ENCODE measurements around the gene CLTA.
A peak's percentile ranks its signal among the peaks of the same experiment; 100 is the strongest.
"Not testable (repeated sequence)": the region's sequence is repeated elsewhere in the genome, so short reads cannot be mapped to it uniquely, and the experiment has no call there.

CLTA gene

DNA sequence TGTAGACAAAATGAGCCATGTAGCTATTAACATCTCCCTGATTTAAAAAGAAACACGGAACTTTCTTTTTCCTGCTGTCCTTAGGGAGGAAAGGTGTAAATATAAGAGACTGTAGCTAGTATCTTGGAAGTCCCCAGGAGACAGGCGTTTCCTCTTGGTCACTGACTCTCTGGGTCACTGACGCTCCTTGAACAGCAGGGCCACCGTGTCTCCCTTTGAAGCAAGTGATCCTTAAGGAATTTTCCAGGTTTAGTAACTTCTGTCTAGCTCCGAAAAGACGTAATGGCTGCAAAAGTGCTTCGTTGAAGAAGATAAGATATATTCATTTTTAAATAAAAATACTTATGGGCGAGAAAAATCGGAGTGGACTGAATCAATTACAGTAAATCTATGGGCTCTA is 745 bp upstream of the CLTA start:
- peak; percentile 26 for DNase-seq (ENCODE audit: low read depth, low spot score)

DNA sequence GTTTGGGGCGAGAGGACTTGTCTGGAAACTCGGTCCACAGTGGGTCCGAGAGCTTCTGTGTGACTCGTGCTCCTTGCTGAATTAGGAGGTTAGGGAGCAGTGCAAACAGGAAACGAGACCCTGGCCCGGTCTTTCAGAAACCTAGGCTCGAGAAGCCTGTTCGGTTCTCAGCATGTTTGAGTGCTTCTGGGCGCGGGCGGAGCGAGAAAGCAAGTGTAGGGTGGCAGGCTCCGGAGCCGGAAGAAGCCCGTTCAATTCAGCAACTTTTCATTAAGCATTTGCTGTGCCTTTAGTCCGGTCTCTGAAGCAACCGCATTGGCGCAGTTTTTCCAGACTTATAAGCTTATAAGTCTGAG is 547 bp downstream of the CLTA start:
- DNase-seq (ENCODE audit: low read depth, low spot score), result peak; percentile 51

- no peak for DNase-seq (ENCODE audit: low read depth, low spot score)
These were observed 965 bp downstream of the CLTA start for GRCh38 chr9:36191686-36192085.

DNA sequence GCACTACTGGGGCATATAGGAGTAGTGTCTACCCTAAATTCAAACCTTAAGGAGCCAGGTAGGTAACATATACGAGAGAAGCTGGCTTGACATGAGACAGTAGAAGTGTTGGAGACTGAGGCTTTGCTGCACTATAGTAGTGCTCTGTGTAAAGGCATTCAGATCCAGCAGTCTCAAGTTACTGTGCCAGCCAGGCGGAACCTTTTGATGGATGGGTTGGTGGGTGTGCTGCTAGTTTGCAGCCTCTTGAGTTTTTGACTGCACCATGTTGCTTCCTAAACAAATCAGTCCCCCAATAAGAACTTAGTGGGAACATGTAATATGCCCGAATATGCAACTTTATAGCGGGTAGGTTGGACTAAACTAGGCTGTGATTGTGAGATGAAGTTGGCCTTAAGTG is 1.5 kb downstream of the CLTA start:
- peak; percentile 28 for DNase-seq (ENCODE audit: low read depth, low spot score)

GRCh38 chr9:36193023-36193422 is 2.3 kb downstream of the CLTA start:
- DNase-seq (ENCODE audit: low read depth, low spot score), result no peak

DNA sequence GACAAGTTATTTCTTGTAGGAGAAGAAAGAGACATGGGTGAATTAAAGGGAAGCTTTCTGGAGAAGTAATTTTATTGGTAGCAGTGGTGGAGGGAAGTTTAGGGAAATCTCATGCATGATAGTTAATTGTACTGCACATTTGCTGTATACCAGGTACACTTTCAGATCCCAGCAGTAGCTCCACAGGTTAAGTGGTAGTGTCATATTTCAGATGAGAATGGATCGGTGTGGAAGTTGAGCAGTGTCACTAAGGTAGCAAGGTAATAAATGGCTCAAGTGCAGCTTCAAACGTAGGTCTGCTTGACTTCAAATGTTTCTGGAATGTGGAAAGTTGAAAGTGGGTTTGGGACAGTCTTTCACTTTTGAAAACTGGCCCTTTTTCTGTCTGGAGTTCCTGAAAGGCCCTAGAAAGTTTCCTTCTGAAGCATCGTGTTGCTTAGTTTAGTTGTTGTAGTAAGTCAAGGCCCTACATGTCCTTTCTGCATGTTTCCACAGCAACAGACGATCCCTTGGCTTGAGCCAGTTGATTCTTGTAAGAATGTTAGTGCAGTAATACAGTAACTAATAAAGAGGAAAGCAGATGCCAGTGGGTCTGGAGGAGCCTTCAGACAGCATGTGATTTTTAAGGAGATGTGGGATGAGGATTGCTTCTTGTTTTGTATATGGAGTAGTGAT is 3.7 kb downstream of the CLTA start:
- DNase-seq (ENCODE audit: low read depth, low spot score), result peak; percentile 31

DNA sequence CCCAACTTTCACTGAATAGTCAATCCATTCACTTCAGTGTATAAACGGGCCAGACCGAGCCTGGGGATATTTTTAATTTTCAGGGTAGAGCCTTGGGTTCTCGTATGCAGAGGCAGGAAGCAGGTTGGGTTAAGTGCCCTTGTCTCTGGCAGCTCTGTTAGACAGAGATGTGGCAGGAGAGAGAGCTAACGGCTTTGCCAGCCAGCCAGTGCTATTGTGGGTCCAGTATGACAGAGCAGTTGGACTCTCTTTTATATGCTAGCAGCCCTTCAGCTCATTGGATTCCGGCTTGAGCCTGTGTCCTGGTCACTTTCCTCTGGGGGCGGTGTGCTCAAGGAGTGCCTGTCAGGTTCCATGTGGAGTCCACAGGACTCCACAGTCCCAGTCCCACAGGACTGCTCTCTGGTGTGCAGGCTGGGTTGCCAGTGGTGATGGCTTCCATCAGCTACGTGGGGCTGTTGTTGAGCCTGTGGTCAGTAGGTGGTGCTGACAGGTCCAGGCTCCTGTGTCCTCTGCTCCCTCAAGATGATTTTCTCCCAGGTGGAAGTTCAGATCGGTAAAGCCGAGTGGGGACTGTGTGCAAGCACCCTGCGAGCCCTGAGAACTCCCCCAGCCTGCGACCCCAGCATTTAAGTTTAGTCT is 14.3 kb downstream of the CLTA start:
- peak; percentile 35 for DNase-seq (ENCODE audit: low read depth, low spot score)

- peak; percentile 56 for DNase-seq (ENCODE audit: low read depth, low spot score)
These were observed 16.3 kb downstream of the CLTA start for GRCh38 chr9:36207016-36207415.

DNA sequence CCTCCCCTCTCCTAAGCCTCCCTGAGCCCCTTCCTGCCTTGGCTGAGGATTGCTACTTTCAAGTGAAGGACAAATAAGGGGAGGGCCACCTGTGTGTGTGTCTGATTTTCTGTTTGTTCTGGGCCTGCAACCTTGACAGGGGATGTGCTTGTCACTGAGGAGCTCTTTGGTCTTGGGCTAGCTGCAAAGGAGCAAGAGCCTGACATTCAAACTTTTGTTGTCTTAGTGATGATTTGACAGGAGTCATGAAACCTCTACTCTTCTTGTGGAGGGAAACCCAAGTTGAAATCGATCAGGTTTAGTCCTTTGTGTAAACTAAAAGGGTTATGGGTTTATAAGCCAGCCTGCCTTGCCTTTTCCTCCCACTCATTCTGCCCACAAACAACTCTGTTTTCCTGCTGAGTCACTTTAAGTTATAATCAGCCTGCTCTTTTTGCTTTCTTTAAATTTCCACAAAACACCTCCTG is 16.9 kb downstream of the CLTA start:
- DNase-seq (ENCODE audit: low read depth, low spot score), result peak; percentile 52

GRCh38 chr9:36208521-36209253 is 18.0 kb downstream of the CLTA start:
- no peak for DNase-seq (ENCODE audit: low read depth, low spot score)

- DNase-seq (ENCODE audit: low read depth, low spot score), result peak; percentile 16
These were observed 20.0 kb downstream of the CLTA start for GRCh38 chr9:36210722-36211121.

DNA sequence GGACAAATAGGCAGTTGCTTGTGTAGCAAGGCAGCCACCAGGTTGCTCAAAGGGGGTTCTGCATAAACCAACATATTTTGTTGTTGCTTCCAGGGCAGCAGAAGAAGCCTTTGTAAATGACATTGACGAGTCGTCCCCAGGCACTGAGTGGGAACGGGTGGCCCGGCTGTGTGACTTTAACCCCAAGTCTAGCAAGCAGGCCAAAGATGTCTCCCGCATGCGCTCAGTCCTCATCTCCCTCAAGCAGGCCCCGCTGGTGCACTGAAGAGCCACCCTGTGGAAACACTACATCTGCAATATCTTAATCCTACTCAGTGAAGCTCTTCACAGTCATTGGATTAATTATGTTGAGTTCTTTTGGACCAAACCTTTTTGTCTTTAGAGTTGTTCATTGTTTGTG is 20.8 kb downstream of the CLTA start:
- no peak for DNase-seq (ENCODE audit: low read depth, low spot score)

DNA sequence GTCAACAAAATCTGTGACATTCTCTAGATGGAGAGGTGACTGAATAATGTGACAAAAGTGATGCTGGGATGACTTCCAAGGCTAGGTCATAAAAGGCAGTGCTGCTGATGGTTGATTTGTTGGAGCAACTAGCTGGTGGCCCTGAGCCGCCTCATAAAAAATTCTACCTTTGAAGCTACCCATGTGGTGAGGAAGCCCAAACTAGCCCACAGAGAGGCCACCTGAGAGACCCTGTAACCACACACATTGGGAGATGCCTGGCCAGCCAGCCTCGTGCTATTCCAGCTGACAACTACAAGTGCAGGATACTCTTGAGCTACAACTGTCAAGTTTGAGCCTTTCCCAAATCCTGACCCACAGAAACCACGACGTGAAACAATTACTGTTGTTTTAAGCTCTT is 22.7 kb downstream of the CLTA start:
- DNase-seq (ENCODE audit: low read depth, low spot score), result no peak

GRCh38 chr9:36213989-36214388 is 23.3 kb downstream of the CLTA start:
- no peak for DNase-seq (ENCODE audit: low read depth, low spot score)

DNA sequence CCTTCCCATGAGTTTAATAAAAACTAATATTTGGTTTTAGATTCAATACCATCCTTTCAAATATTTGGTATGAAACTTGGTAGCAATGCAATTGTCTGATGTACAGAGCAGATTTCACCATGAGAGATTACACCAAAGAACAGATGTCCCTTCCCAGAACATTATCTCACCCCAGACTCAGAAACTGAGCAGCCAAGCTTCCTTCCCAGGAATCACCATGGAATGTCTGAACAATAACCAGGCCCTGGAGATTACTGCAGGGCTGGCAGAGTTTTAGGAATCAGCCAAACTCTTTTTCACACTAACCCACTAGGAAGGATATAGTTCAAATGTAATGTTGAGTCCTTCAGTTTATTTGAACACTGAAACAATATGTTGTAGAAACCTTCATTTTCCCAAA is 23.9 kb downstream of the CLTA start:
- DNase-seq (ENCODE audit: low read depth, low spot score), result peak; percentile 52

GRCh38 chr9:36217256-36217968 is 26.7 kb downstream of the CLTA start:
- DNase-seq (ENCODE audit: low read depth, low spot score), result no peak

DNA sequence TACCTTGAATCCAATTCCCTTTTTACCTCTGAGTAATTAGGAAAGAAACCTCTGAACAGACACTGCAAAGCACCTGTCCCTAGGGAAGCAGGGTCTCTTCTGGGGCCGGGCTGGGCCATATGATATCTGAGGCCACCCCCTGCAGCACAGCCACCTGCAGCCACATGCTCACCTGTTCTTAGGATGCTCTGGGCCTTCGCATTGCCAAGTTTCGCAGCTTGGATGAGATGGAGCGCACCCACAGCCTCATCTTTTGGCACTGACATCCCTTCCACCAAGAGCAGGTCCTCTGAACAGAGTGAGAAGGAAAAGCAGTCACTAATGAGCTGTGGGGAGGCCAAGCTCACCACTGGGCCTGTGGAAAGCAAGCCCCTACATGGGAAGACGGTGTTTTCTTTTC is 27.3 kb downstream of the CLTA start:
- no peak for DNase-seq (ENCODE audit: low read depth, low spot score)

DNA sequence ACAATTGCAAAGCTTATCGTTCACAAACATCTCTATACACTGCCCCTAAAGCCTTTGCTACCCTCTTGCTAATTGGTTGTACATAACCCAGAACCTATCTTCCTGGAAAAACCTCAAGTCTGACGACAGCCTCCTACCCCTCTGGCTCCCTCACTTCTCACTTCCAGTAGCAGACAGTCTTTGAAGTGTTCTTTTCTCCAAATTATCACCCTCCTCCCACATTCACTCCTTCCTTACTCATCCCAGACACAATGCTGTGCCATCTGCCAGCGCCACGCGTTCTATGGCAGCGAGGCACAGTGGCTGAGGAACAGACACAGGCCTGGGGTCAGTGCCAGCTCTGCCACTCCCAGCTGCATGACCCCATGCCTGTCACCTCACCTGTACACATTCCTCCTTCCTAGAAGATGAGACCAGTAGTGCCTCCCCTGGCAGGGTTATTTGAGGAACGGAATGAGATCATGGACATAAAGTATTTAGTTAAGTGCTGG is 27.7 kb downstream of the CLTA start:
- DNase-seq (ENCODE audit: low read depth, low spot score), result no peak

- no peak for DNase-seq (ENCODE audit: low read depth, low spot score)
These were observed 30.9 kb downstream of the CLTA start for GRCh38 chr9:36221667-36222066.

- peak; percentile 28 for DNase-seq (ENCODE audit: low read depth, low spot score)
These were observed 31.7 kb downstream of the CLTA start for GRCh38 chr9:36222449-36222848.

- no peak for DNase-seq (ENCODE audit: low read depth, low spot score)
These were observed 46.5 kb downstream of the CLTA start for GRCh38 chr9:36237230-36237629.

GRCh38 chr9:36239205-36239604 is 48.5 kb downstream of the CLTA start:
- DNase-seq (ENCODE audit: low read depth, low spot score), result not testable (repeated sequence)
